Muscle of leg (tissue), 11 donors: Measurements from ENCODE around the gene ARHGAP29. TPM values are rescaled to one million over a fixed set of nuclear protein-coding genes. Genes with fewer than 3 reads are reported as not detected.

Experiments used
- DNase-seq: peaks from one replicate; pipeline ENCODE4 v3.0.0; 2013
- H3K27ac ChIP-seq: one replicate; pipeline ENCODE4 v1.5.1; 2013; ENCODE audit warnings: mild to moderate bottlenecking, low read length, control low read depth
- H3K27me3 ChIP-seq: one replicate; pipeline ENCODE4 v1.6.1; 2013; ENCODE audit warnings: low read length; ENCODE audit not compliant: control insufficient read depth, insufficient read depth
- H3K36me3 ChIP-seq: one replicate; pipeline ENCODE4 v1.6.1; 2013; ENCODE audit warnings: low read length; ENCODE audit not compliant: control insufficient read depth, insufficient read depth
- H3K4me1 ChIP-seq: one replicate; pipeline ENCODE4 v1.6.1; 2013; ENCODE audit warnings: low read length; ENCODE audit not compliant: control insufficient read depth, insufficient read depth
- H3K4me3 ChIP-seq: one replicate; pipeline ENCODE4 v1.5.1; 2013; ENCODE audit warnings: low read length, control low read depth
- H3K9me3 ChIP-seq: replicated peaks from 2 replicates; pipeline ENCODE4 v1.6.1; 2013; ENCODE audit warnings: low read depth, low read length; ENCODE audit not compliant: control insufficient read depth
- WGBS: methylation state at CpG from one replicate; pipeline ENCODE4 v1.1.5; 2013; ENCODE audit warnings: missing lambda C conversion rate; ENCODE audit not compliant: insufficient coverage; 5-methylcytosine and 5-hydroxymethylcytosine counted together
- polyA plus RNA-seq, 8 donors: library from polyadenylated mRNA; unstranded; fragments of 120-200 nt; gene quantifications; one replicate each; pipeline versions ENCODE4 v1.2.1 to v1.2.3, GENCODE V29; 2013; ENCODE audit warnings: inconsistent platforms in 1 of 8, low replicate concordance in 1 of 8; ENCODE audit not compliant: insufficient read length in 8 of 8, insufficient read depth in 1 of 8
- total RNA-seq: library from RNA; stranded (reverse); fragments of 120-200 nt; gene quantifications from one replicate; pipeline ENCODE4 v1.2.4, GENCODE V29; 2013

Gene ARHGAP29
- total and polyA plus RNA-seq, 9 donors, result 15.5 to 43.7 (median 34.0) TPM

- no peak overlapping the region for H3K27ac ChIP-seq
- H3K4me1 ChIP-seq, result peaks cover 2% of the 10 kb centered on the region
- H3K4me3 ChIP-seq, result no peak overlapping the region
- DNase-seq, result no peak
- H3K9me3 ChIP-seq, result no peaks in the 10 kb centered on the region
- no peaks in the 10 kb centered on the region for H3K27me3 ChIP-seq
- H3K36me3 ChIP-seq, result peaks cover 10% of the 10 kb centered on the region
Observed at GRCh38 chr1:94215955-94216354, 21.4 kb downstream of the ARHGAP29 start.

GRCh38 chr1:94209982-94210381 lies 27.4 kb downstream of the ARHGAP29 start:
- no peak overlapping the region for H3K27ac ChIP-seq
- no CpG with 5 or more reads among the region's 1 CpG for WGBS
- H3K27me3 ChIP-seq, result no peaks in the 10 kb centered on the region
- no peak overlapping the region for H3K4me3 ChIP-seq
- peaks cover 13% of the 10 kb centered on the region for H3K36me3 ChIP-seq
- peaks cover 2% of the 10 kb centered on the region for H3K9me3 ChIP-seq
- H3K4me1 ChIP-seq, result no peaks in the 10 kb centered on the region
- DNase-seq, result no peak

GRCh38 chr1:94209425-94209824 lies 28.0 kb downstream of the ARHGAP29 start:
- Histone ChIP-seq H3K36me3 (peaks cover 14% of the 10 kb centered on the region), H3K27ac (no peak overlapping the region)

GRCh38 chr1:94207695-94208094 lies 29.7 kb downstream of the ARHGAP29 start:
- H3K36me3 ChIP-seq, result peaks cover 18% of the 10 kb centered on the region
- H3K4me1 ChIP-seq, result no peaks in the 10 kb centered on the region
- H3K27ac ChIP-seq, result no peak overlapping the region
- H3K4me3 ChIP-seq, result no peak overlapping the region
- WGBS, result no CpG with 5 or more reads among the region's 3 CpGs
- peaks cover 2% of the 10 kb centered on the region for H3K9me3 ChIP-seq
- DNase-seq, result no peak
- no peaks in the 10 kb centered on the region for H3K27me3 ChIP-seq

More at GRCh38 chr1:94209425-94209824, 28.0 kb downstream of the ARHGAP29 start:
- Histone ChIP-seq H3K4me1 (no peaks in the 10 kb centered on the region), H3K4me3 (no peak overlapping the region), H3K9me3 (peaks cover 2% of the 10 kb centered on the region), H3K27me3 (no peaks in the 10 kb centered on the region)
- peak; percentile 24 for DNase-seq

GRCh38 chr1:94205639-94206038 lies 31.7 kb downstream of the ARHGAP29 start:
- no peaks in the 10 kb centered on the region for H3K4me1 ChIP-seq
- no CpG with 5 or more reads among the region's 1 CpG for WGBS
- H3K4me3 ChIP-seq, result no peak overlapping the region
- no peak for DNase-seq
- peaks cover 2% of the 10 kb centered on the region for H3K9me3 ChIP-seq
- no peak overlapping the region for H3K27ac ChIP-seq
- H3K27me3 ChIP-seq, result no peaks in the 10 kb centered on the region
- H3K36me3 ChIP-seq, result peaks cover 23% of the 10 kb centered on the region

GRCh38 chr1:94202241-94202640 lies 35.1 kb downstream of the ARHGAP29 start:
- DNase-seq, result no peak
- no peak overlapping the region for H3K27ac ChIP-seq

GRCh38 chr1:94199398-94199797 lies 38.0 kb downstream of the ARHGAP29 start:
- no peak for DNase-seq
- H3K4me1 ChIP-seq, result no peaks in the 10 kb centered on the region
- no peak overlapping the region for H3K4me3 ChIP-seq
- H3K9me3 ChIP-seq, result no peaks in the 10 kb centered on the region
- H3K27me3 ChIP-seq, result no peaks in the 10 kb centered on the region
- H3K27ac ChIP-seq, result no peak overlapping the region
- H3K36me3 ChIP-seq, result peaks cover 16% of the 10 kb centered on the region
- WGBS, result 94% methylated on average over 2 of the region's 2 CpGs

More at GRCh38 chr1:94202241-94202640, 35.1 kb downstream of the ARHGAP29 start:
- no peaks in the 10 kb centered on the region for H3K4me1 ChIP-seq
- no peaks in the 10 kb centered on the region for H3K9me3 ChIP-seq
- peaks cover 22% of the 10 kb centered on the region for H3K36me3 ChIP-seq
- H3K4me3 ChIP-seq, result no peak overlapping the region
- WGBS, result 83% methylated on average over 3 of the region's 6 CpGs
- H3K27me3 ChIP-seq, result no peaks in the 10 kb centered on the region

- Histone ChIP-seq H3K9me3 (no peaks in the 10 kb centered on the region), H3K4me1 (no peaks in the 10 kb centered on the region), H3K27ac (no peak overlapping the region), H3K27me3 (no peaks in the 10 kb centered on the region), H3K36me3 (peaks cover 6% of the 10 kb centered on the region), H3K4me3 (no peak overlapping the region)
- DNase-seq, result no peak
- no CpG with 5 or more reads among the region's 2 CpGs for WGBS
Observed at GRCh38 chr1:94194079-94194865, 43.1 kb downstream of the ARHGAP29 start.

GRCh38 chr1:94193128-94193527 lies 44.3 kb downstream of the ARHGAP29 start:
- no peak overlapping the region for H3K27ac ChIP-seq
- H3K27me3 ChIP-seq, result no peaks in the 10 kb centered on the region
- no peaks in the 10 kb centered on the region for H3K4me1 ChIP-seq
- no peak overlapping the region for H3K4me3 ChIP-seq
- H3K36me3 ChIP-seq, result peaks cover 8% of the 10 kb centered on the region
- no peaks in the 10 kb centered on the region for H3K9me3 ChIP-seq
- no CpG with 5 or more reads among the region's 1 CpG for WGBS
- no peak for DNase-seq

- no peak for DNase-seq
- WGBS, result no CpG with 5 or more reads among the region's 1 CpG
- Histone ChIP-seq H3K27ac (no peak overlapping the region), H3K4me1 (no peaks in the 10 kb centered on the region), H3K9me3 (no peaks in the 10 kb centered on the region), H3K36me3 (peaks cover 12% of the 10 kb centered on the region), H3K27me3 (no peaks in the 10 kb centered on the region), H3K4me3 (no peak overlapping the region)
Observed at GRCh38 chr1:94191216-94191615, 46.2 kb downstream of the ARHGAP29 start.

- no peak overlapping the region for H3K4me3 ChIP-seq
- no peak for DNase-seq
- H3K27ac ChIP-seq, result no peak overlapping the region
- WGBS, result no CpG with 5 or more reads among the region's 3 CpGs
- H3K36me3 ChIP-seq, result peaks cover 11% of the 10 kb centered on the region
- no peaks in the 10 kb centered on the region for H3K9me3 ChIP-seq
- no peaks in the 10 kb centered on the region for H3K4me1 ChIP-seq
- H3K27me3 ChIP-seq, result no peaks in the 10 kb centered on the region
Observed at GRCh38 chr1:94186946-94187345, 50.4 kb downstream of the ARHGAP29 start.
